ENCODE data around the gene PHF21B. TPM values are rescaled to one million over a fixed set of nuclear protein-coding genes. Genes with fewer than 3 reads are reported as not detected.

Gene PHF21B
- total and polyA plus RNA-seq, 7 experiments from 2014 or later: not detected

DNA sequence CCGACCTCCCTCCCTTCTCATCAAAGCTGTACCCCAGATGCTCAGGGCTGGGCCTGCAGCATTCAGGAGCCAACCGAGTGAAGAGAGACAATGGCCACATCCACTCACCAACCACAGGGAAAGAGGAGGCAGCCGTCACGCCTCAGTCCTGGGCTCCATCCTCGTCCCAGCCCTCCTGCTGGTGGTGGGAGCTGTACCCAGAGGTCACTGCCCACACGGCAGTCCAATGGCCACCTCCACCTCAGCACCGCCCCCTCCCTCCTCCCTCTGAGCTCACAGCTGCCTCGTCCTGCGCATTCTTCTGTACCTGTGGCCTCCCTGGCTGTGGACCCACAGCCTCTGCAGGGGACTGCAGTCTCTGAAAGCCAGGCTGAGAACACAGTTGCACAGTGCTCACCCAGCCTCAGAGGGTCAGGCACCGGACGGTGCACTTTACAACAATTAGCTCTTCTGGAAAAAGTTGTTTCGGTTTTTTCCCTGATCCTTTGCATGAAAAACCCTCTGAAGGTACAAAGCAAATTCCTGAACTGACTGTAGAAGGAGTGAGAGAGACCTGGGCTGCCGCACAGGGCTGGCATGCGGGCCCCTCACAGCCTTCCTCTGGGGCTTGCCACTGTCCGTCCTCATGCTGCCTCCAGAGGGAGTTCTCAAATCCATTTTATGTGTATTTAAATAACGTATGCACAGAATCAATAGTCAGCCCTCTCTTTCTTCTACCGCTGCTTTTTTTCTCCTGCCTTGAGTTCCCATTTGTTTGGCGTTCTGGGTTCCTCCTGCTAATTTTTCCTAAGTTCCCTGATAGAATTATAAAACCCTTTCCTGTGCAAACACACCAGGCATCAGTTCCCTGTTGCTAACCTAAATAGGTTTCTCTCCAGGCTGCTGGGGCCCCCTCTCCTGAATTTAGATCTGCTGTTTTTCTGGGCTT lies 52.7 kb downstream of the PHF21B start:
- POLR2A ChIA-PET: no interaction called here
- Histone ChIP-seq H3K9me3 (ENCODE audit: control insufficient read depth in 2 of 3, low read length in 3 of 3) (no peaks in the 10 kb centered on the region), H3K4me3 (ENCODE audit: low read length) (no peak overlapping the region), H3K36me3 (ENCODE audit: control insufficient read depth in 2 of 3, insufficient read depth in 3 of 3, low read length in 3 of 3) (no peaks in the 10 kb centered on the region), H3K27ac (ENCODE audit: low read depth, low read length) (no peak overlapping the region), H3K4me1 (ENCODE audit: control insufficient read depth in 2 of 2, insufficient read depth in 2 of 2, low read length in 2 of 2) (no peaks in the 10 kb centered on the region), H3K27me3 (ENCODE audit: control insufficient read depth in 2 of 2, insufficient read depth in 2 of 2, low read length in 2 of 2) (no peaks in the 10 kb centered on the region)
- Mint-ChIP-seq H3K9me3 (no peaks in the 10 kb centered on the region), H3K27ac (no peak overlapping the region), H3K4me1 (no peaks in the 10 kb centered on the region), H3K36me3 (no peaks in the 10 kb centered on the region), H3K27me3 (peaks cover 0 to 20% (median 6%) of the 10 kb centered on the region in 5 donors), H3K4me3 (no peak overlapping the region)
- intact Hi-C loops (cut with micrococcal nuclease): no loop called here
- CTCF ChIA-PET: no interaction called here
- no peak for ATAC-seq
- DNase-seq: no peak

DNA sequence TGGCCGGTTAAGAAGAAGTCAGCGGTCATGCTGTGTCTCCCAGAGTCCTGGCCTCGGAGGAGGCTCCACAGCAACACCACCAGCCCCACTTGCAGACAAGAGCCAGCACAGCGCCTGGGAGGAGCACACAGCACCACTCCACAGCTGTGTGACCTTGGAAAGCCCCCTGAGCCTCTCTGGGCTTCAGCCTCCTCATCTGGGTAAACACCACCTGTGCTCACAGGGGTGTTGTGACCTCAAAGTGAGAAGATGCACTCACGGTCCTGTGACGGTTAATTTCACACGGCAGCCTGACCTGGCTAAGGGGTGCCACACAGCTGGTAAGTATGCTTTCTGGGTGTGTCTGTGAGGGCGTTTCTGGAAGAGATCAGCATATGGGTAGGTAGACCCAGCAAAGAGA lies 54.7 kb downstream of the PHF21B start:
- Mint-ChIP-seq H3K27me3 (peaks cover 0 to 20% (median 6%) of the 10 kb centered on the region in 5 donors), H3K4me3 (no peak overlapping the region), H3K36me3 (no peaks in the 10 kb centered on the region), H3K27ac (no peak overlapping the region), H3K9me3 (peaks cover 0 to 6% (median 0%) of the 10 kb centered on the region in 11 donors), H3K4me1 (no peaks in the 10 kb centered on the region)
- DNase-seq: no peak
- ChIA-PET POLR2A (no interaction called here), CTCF (no interaction called here)
- Histone ChIP-seq H3K36me3 (ENCODE audit: control insufficient read depth in 2 of 3, insufficient read depth in 3 of 3, low read length in 3 of 3) (no peaks in the 10 kb centered on the region), H3K27ac (ENCODE audit: low read depth, low read length) (no peak overlapping the region), H3K4me3 (ENCODE audit: low read length) (no peak overlapping the region), H3K27me3 (ENCODE audit: control insufficient read depth in 2 of 2, insufficient read depth in 2 of 2, low read length in 2 of 2) (no peaks in the 10 kb centered on the region), H3K4me1 (ENCODE audit: control insufficient read depth in 2 of 2, insufficient read depth in 2 of 2, low read length in 2 of 2) (no peaks in the 10 kb centered on the region), H3K9me3 (ENCODE audit: control insufficient read depth in 2 of 3, low read length in 3 of 3) (no peaks in the 10 kb centered on the region)
- ATAC-seq: no peak
- intact Hi-C loops (cut with micrococcal nuclease): no loop called here

DNA sequence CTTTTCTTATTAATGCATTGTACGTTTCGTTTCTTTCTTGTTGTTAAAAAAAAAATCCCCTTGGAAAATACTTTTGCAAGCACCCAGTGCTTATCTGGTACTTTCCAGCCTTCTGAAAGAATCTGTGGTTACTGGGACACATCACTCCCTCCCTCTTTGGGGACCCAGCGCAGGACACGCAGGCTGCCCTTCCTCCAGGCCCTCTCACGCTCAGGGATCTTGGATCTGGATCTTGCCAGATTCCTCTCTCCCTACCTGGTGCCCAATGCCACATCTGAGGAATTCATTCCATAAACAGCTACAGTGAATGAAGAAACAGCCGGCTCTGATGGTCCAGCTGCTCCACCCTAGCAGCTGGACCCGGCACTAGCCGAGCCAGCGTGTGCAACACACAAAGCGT lies 55.7 kb downstream of the PHF21B start:
- ChIA-PET CTCF (no interaction called here), POLR2A (no interaction called here)
- no peak for DNase-seq
- no peak overlapping the region for H3K27ac Mint-ChIP-seq
- H3K9me3 Mint-ChIP-seq: peaks cover 0 to 6% (median 0%) of the 10 kb centered on the region in 11 donors
- H3K4me1 Mint-ChIP-seq: no peaks in the 10 kb centered on the region
- no peaks in the 10 kb centered on the region for H3K9me3 ChIP-seq (ENCODE audit: control insufficient read depth in 2 of 3, low read length in 3 of 3)
- H3K27me3 Mint-ChIP-seq: peaks cover 0 to 15% (median 6%) of the 10 kb centered on the region in 5 donors
- H3K4me3 Mint-ChIP-seq: no peak overlapping the region
- H3K36me3 Mint-ChIP-seq: no peaks in the 10 kb centered on the region
- no peaks in the 10 kb centered on the region for H3K36me3 ChIP-seq (ENCODE audit: control insufficient read depth in 2 of 3, insufficient read depth in 3 of 3, low read length in 3 of 3)
- intact Hi-C loops (cut with micrococcal nuclease): no loop called here
- no peak overlapping the region for H3K27ac ChIP-seq (ENCODE audit: low read depth, low read length)
- no peak for ATAC-seq
- H3K27me3 ChIP-seq (ENCODE audit: control insufficient read depth in 2 of 2, insufficient read depth in 2 of 2, low read length in 2 of 2): no peaks in the 10 kb centered on the region
- no peak overlapping the region for H3K4me3 ChIP-seq (ENCODE audit: low read length)
- H3K4me1 ChIP-seq (ENCODE audit: control insufficient read depth in 2 of 2, insufficient read depth in 2 of 2, low read length in 2 of 2): no peaks in the 10 kb centered on the region

DNA sequence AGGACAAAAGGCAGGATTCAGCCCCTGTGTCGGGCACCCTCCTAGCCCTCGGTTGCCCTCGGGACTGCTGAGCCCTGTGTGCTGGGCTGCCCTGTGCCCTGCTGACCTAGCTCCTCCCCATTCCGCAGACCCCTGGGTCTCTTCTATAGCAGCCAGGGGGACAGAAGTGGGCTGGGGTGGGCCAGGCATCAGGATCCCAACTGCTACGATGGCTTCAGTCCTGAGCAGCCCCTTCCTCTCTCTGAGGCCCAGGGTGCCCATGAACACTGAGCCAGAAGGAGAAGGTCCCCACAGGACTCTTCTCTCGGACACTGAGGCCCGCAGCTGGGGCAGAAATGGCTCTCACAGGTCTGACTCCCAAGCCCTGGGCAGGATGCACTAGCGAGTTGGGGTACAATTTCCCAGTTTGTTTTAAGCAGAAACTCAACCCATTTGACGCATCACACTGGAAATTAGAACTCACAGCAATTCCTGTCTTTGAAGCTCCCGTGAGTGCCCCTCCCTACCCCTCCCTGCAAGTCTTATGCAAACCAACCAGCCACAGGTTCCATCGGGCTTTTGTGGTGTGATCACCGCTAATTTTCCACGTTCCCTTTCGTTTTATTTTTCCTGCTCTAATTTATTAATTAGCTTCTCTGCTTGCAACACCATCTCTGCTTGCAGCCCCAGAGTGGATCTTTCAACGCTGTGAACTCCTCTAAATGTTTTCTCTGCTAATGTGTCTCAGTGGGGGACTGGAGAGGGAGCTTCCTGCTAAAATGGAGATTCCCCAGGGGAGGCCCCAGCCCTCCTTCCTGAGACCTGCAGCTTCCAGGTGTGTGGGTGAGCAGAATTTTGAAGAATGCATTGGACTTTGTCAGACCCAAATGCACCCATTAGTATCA lies 56.7 kb downstream of the PHF21B start:
- Mint-ChIP-seq H3K36me3 (no peaks in the 10 kb centered on the region), H3K4me3 (no peak overlapping the region), H3K27me3 (peaks cover 0 to 11% (median 3%) of the 10 kb centered on the region in 5 donors), H3K4me1 (no peaks in the 10 kb centered on the region), H3K27ac (no peak overlapping the region), H3K9me3 (peaks cover 0 to 6% (median 0%) of the 10 kb centered on the region in 11 donors)
- no peak overlapping the region for H3K27ac ChIP-seq (ENCODE audit: low read depth, low read length)
- H3K27me3 ChIP-seq (ENCODE audit: control insufficient read depth in 2 of 2, insufficient read depth in 2 of 2, low read length in 2 of 2): no peaks in the 10 kb centered on the region
- no peak overlapping the region for H3K4me3 ChIP-seq (ENCODE audit: low read length)
- H3K36me3 ChIP-seq (ENCODE audit: control insufficient read depth in 2 of 3, insufficient read depth in 3 of 3, low read length in 3 of 3): no peaks in the 10 kb centered on the region
- intact Hi-C loops (cut with micrococcal nuclease): no loop called here
- CTCF ChIA-PET: no interaction called here
- H3K4me1 ChIP-seq (ENCODE audit: control insufficient read depth in 2 of 2, insufficient read depth in 2 of 2, low read length in 2 of 2): no peaks in the 10 kb centered on the region
- DNase-seq: no peak
- ATAC-seq: no peak
- H3K9me3 ChIP-seq (ENCODE audit: control insufficient read depth in 2 of 3, low read length in 3 of 3): no peaks in the 10 kb centered on the region
- POLR2A ChIA-PET: no interaction called here

DNA sequence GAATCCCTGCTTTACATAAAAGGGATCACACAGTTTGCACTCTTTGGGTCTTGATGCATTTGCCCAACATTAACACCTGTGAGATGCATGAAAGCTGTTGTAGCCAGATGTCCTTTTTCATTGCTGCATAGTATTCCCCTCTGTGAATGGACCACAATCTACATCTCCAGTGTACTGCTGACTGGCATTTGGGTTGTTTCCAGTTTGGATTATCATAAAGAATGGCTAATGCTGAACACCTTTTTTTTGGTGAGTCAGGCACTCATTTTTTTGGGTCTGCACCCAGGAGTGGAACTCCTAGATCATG lies 58.3 kb downstream of the PHF21B start:
- POLR2A ChIA-PET: no interaction called here
- CTCF ChIA-PET: no interaction called here

DNA sequence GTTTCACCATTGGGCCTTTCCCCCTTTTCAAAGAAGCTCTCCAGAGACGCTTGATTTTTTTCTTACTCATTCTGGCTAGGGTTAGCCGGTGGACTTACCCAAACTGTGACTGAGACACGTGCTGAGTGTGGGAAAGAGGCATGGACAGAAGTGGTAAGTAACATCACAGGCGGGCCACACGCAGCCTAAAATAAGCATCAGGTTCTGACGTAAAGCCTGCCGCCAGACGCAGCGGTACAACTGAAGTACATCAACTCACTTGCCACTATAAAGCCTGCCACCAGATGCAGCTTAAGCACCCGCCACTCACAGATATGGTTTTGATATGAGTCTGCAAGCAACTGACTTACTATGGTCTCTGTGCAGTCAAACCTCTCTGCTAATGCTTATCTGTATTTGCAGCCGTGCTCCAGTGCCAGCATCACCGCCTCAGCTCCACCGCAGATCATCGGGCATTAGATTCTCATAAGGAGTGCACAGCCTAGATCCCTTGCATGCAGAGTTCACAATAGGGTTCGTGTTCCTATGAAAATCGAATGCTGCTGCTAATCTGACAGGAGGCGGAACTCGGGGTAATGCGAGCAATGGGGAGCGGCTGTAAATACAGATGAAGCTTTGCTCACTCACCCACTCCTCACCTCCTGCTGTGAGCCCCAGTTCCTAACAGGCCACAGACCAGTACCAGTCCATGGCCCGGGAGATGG lies 58.8 kb downstream of the PHF21B start:
- H3K9me3 Mint-ChIP-seq: peaks cover 0 to 9% (median 0%) of the 10 kb centered on the region in 11 donors
- ATAC-seq: no peak

More for the DNA sequence above, 58.3 kb downstream of the PHF21B start:
- H3K27me3 ChIP-seq (ENCODE audit: control insufficient read depth in 2 of 2, insufficient read depth in 2 of 2, low read length in 2 of 2): no peaks in the 10 kb centered on the region
- no peak for ATAC-seq
- H3K27ac Mint-ChIP-seq: no peak overlapping the region
- H3K9me3 Mint-ChIP-seq: peaks cover 0 to 6% (median 0%) of the 10 kb centered on the region in 11 donors
- H3K27ac ChIP-seq (ENCODE audit: low read depth, low read length): no peak overlapping the region
- no peaks in the 10 kb centered on the region for H3K9me3 ChIP-seq (ENCODE audit: control insufficient read depth in 2 of 3, low read length in 3 of 3)
- no peaks in the 10 kb centered on the region for H3K4me1 ChIP-seq (ENCODE audit: control insufficient read depth in 2 of 2, insufficient read depth in 2 of 2, low read length in 2 of 2)
- no peaks in the 10 kb centered on the region for H3K36me3 Mint-ChIP-seq
- H3K4me3 ChIP-seq (ENCODE audit: low read length): no peak overlapping the region
- intact Hi-C loops (cut with micrococcal nuclease): no loop called here
- H3K4me3 Mint-ChIP-seq: no peak overlapping the region
- DNase-seq: no peak
- H3K27me3 Mint-ChIP-seq: peaks cover 0 to 11% (median 6%) of the 10 kb centered on the region in 5 donors
- no peaks in the 10 kb centered on the region for H3K36me3 ChIP-seq (ENCODE audit: control insufficient read depth in 2 of 3, insufficient read depth in 3 of 3, low read length in 3 of 3)
- H3K4me1 Mint-ChIP-seq: no peaks in the 10 kb centered on the region

More for the DNA sequence above, 58.8 kb downstream of the PHF21B start:
- Mint-ChIP-seq H3K27me3 (peaks cover 0 to 11% (median 6%) of the 10 kb centered on the region in 5 donors), H3K36me3 (no peaks in the 10 kb centered on the region), H3K4me1 (no peaks in the 10 kb centered on the region), H3K27ac (no peak overlapping the region), H3K4me3 (no peak overlapping the region)
- intact Hi-C loops (cut with micrococcal nuclease): no loop called here
- Histone ChIP-seq H3K27me3 (ENCODE audit: control insufficient read depth in 2 of 2, insufficient read depth in 2 of 2, low read length in 2 of 2) (no peaks in the 10 kb centered on the region), H3K36me3 (ENCODE audit: control insufficient read depth in 2 of 3, insufficient read depth in 3 of 3, low read length in 3 of 3) (no peaks in the 10 kb centered on the region), H3K9me3 (ENCODE audit: control insufficient read depth in 2 of 3, low read length in 3 of 3) (no peaks in the 10 kb centered on the region), H3K27ac (ENCODE audit: low read depth, low read length) (no peak overlapping the region), H3K4me3 (ENCODE audit: low read length) (no peak overlapping the region), H3K4me1 (ENCODE audit: control insufficient read depth in 2 of 2, insufficient read depth in 2 of 2, low read length in 2 of 2) (no peaks in the 10 kb centered on the region)
- ChIA-PET CTCF (no interaction called here), POLR2A (no interaction called here)
- no peak for DNase-seq

All from naive thymus-derived CD4-positive, alpha-beta T cell (primary cell).